GM18511 (cell line): Measurements from ENCODE around the gene MMP17.
A peak's percentile ranks its signal among the peaks of the same experiment; 100 is the strongest.

Source experiments
- ATAC-seq: cut with Tn5 transposase; IDR thresholded peaks from one replicate; pipeline ENCODE4 v1.9.1; 2021; ENCODE audit warnings: mild to moderate bottlenecking, moderate library complexity; ENCODE audit not compliant: unreplicated experiment

MMP17 gene

DNA sequence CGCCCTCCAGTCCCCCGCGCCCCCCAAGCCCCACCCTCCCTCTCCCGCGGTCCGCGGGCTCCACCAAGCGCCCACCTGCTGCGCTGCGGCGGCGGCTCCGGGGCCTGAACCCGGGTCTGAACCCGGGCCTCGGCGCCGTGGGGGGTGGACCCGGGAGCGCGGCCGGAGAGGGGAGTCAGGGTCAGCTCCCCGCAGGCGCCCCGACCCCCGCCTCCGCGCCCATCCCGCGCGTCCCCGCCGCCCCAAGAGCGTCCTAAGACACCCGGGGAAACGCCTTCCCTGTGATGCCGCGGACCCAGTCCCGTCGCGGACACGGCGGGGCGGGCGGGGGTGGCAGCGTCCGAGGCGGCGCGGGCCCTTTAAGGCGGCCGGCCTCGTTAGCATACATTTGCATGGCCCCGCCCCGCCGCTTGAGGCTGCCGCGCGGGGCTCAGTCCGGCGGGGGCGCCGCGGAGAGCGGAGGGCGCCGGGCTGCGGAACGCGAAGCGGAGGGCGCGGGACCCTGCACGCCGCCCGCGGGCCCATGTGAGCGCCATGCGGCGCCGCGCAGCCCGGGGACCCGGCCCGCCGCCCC is at the start of gene MMP17:
Gene MMP17, plus strand, starts transcription at position 433 of the 574 bp plus-strand sequence. Its CDS starts 102 bp downstream, at position 535.
- peak; percentile 50 for ATAC-seq

DNA sequence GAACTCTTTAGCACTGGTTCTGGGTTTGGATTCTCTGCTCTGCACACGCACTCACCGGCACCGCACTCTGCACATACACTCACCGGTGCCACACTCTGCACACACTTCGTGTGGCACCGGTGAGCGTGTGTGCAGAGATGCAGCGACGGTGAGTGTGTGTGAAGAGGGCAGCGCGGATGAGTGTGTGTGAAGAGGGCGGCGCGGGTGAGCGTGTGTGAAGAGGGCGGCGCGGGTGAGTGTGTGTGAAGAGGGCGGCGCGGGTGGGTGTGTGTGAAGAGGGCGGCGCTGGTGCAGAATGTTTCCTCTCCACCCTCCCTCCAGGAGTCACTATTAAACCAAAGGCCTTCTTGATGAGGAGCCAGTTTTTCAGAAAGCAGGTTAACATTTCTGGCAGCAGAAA is 49.2 kb upstream of the MMP17 start:
- ATAC-seq: no peak

DNA sequence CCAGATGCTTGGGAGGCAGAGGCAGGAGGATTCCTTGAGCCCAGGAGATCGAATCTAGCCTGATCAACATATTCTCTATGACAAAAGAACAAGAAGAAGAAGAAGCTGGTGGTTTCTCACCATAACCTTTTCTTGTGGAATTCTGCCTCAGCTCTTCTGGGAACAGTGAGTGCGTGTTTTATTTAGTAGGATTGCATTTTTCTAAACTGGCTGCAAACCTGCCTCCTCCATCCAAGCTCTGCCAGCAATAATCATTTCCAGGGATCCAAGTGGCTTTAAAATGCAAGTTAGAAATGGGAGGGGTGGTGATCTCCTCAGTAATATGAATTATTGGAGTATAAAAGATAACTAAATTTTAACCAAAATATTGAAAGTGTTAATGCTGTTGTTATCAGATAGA is 46.1 kb upstream of the MMP17 start:
- ATAC-seq: no peak

DNA sequence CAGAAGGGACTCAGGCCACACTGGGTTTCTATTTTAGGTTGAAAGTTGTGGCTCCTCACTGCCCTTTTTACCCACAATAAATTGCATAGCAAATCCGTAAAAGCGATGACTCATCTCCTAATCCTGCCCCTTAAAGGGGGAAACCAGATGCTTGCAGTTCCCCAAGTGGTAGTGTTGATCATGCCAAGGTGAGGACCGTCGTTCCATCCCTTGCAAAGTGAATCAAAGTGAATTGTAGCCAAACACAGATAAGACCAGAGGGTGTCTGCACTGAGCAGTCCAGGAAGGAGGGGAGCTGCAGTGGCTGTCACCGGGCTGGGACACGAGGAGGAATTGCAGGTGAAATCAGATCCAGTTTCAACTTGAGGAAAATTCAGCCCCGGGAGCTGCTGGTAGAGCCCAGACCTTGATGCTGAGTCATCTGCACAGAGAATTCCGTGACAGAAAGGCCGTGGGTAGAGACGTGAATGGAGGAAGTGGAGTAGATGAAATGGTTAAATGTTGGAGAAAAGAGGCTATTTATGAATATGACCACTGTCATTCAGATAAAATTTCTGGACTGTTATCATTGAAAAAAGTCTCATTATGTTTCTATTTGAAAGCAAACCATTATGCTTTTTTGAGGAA is 44.2 kb upstream of the MMP17 start:
- ATAC-seq: no peak

GRCh38 chr12:131784909-131785762 is 43.1 kb upstream of the MMP17 start:
- ATAC-seq: no peak

DNA sequence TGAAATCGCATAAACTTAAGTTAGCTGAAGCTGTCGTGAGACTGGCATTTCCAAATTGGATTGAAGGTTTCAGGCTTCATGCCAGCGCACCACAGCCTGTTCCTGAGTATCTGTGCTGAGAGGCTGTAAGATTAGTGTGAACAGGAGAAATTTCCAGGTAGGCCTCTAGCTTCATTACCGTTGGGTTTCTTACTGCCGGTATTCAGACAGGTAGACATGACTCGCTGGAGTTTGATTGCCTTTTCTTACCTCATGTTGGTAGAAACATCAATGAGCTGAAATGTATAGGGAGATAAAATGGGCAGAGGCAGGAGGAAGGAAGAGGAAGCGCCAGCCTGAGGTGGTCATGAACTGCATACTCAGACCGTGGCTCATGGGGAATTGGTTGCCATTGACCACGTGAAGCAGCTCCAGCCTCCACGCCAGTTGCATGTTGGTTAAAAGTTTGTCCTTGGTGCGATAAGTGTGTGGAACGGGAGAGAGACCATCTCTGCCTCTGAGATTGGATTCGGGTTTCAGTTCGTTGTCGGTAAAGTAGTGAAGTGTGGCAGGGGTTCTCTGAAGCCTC is 42.3 kb upstream of the MMP17 start:
- no peak for ATAC-seq

DNA sequence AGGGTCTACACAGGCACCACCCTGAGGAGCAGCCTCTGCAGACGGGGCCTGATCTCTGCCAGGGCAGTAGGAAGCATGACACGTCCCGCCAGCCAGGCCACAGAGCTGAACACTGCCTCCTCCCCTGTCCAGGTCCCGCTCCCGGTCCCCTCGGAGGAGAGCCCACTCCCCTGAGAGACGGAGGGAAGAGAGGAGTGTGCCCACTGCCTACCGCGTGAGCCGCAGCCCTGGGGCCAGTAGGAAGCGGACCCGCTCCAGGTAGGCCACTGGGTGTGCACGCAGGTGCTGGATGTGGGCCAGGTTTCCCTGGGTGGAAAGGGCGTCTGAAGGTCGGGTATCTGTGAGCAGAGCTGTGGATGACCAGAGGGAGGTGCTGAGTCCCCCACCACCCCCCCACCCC is 41.9 kb upstream of the MMP17 start:
- ATAC-seq: no peak

DNA sequence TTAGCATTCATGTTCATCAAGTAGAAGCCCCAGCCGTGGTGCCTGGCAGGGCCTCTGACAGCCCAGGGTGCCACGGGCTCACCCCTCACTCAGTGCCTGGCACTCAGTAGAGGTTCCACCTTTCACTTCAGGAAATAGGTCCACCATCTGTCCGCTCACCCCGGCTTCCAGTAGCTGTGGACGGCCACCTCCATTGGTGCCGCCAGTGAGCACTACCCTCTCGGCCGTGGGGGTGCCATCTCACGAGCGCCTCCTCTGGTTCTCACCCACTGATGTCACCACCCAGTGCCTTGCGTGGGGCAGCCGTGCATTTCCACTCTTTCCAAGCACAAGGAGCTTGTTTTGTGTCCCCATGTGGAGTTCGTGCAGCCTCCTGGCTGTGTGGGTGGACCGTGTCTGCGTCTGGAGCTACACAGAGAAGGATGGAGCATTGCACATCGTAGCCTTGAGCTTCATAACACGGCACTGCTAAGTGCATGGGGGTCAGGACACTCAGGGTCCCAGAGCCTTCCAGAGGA is 41.0 kb upstream of the MMP17 start:
- ATAC-seq: no peak

DNA sequence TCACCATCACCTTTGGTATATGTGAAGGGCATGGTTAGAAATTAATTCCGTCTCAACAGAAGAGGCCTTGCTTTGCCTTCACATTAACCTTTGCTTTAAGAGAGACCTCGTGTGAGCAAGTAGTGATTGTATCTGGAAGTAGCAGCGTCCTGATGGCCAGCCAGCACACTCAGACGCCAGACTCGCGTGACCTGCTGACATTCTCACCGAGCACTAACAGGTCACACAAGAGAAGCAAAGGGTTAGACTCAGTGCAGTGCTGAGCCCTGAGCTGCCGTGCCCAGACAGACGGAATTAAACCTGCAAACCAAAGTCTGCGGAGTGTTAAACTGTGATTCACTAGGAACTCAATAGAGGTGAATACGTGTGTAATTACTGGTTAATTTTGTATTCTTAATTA is 40.1 kb upstream of the MMP17 start:
- no peak for ATAC-seq

- ATAC-seq: no peak
Measured at GRCh38 chr12:131789638-131790037, 38.6 kb upstream of the MMP17 start.

DNA sequence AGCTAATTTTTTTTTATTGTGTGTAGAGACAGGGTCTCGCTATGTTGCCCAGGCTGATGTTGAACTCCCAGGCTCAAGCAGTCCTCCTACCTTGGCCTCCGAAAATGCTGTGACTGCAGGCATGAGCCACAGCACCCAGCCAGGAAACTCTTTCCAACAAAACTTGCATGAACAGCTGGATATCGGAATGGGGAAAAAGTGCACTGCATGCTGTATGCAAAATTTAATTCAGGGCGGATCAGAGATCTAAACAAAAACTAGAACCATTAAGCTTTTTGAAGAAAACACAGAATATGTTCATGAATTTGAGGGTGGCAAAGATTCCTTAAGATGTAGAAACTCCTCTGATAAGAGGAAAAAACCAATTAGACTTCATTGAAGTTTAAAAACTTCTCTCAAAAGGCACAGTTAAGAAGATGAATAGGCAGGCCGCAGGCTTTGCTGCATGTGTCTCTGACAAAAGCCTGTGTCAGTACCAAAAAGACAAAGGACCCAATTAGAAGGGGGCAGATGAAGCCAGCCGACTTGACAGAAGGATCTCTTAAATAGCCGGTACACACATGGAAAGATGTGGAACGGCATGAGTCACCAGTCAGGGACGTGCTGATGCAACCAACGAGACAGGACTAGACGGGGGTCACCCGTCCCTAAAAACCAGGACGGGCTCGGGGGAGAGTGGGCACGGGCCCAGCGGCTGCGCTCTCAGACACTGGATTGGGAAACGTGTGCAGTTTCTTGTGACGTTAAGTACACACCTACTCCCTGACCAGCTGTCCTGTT is 34.8 kb upstream of the MMP17 start:
- no peak for ATAC-seq

- ATAC-seq: no peak
Measured at GRCh38 chr12:131794061-131794460, 34.1 kb upstream of the MMP17 start.

DNA sequence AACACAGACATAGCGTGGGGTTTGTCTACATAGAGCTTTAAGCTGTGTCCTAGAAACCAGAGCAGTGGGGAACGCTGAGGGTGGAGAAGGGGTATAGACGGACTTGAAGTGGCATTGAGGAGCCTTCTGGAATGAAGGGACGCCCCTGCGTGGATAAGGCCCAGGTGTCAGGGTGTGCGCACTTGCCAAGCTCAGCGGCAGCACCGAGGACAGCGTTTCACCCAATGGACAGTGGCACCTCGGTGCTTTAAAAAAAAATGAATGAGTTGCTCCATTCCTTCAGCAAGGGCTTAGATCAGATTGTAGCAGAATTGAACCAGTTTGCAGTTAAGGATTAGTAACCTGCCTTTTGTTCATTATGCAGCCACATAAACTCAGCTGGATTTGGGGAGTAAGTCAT is 33.6 kb upstream of the MMP17 start:
- ATAC-seq: no peak

DNA sequence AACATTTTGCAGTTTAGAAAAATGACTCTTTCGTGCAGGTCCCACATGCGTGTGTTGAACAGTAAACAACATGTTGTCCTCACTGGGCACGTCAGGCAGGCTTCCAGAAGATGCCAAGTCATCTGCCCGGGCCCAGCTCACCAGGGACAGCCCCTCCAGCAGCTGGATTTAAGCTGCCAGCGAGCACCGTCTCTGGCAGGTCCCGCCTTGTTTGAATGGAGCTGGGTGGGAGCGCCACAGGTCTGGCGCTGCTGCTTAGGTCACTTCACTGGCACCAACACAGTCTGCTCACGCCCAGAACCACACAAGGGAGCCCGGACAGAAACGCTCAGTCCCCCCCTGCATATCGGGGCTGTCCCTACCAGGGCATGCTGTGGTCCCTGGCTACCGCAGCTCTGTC is 33.1 kb upstream of the MMP17 start:
- no peak for ATAC-seq

- ATAC-seq: no peak
Measured at GRCh38 chr12:131795690-131796410, 32.3 kb upstream of the MMP17 start.

GRCh38 chr12:131796411-131796736 is 31.8 kb upstream of the MMP17 start:
- no peak for ATAC-seq

DNA sequence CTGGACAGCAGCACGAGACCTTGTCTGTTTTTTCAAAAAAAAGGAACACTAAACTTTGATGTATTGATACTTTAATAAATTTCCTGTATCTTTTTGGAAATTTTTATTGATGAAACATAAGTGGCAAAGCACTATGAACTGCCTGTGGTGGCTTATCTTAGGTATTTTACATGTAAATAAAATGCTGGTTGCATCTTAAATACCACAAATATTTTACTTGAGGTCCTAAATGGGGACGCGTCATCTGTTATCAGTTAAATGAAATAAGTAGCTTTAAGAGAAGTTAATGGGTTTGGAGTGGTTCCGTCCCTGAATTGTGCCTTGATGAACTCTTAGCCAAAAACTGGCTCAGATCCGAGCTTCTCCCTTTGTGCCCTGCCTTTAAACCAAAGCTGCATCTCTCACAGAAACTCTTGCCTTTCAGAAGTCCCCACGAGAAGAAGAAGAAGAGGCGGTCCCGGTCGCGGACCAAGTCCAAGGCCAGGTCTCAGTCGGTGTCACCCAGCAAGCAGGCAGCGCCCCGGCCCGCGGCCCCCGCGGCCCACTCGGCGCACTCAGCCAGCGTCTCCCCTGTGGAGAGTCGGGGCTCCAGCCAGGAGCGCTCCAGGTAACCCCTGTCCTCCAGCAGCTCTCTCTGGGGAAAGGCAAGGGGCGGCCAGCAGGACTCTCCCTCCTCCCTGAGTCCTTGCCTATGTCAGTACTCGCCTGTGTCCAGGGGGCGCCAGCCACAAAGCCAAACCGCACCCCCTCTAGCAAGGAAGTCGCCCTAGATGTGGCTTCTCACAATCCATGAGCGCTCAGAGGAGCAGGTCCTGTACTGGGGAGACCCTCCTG is 31.2 kb upstream of the MMP17 start:
- ATAC-seq: no peak

GRCh38 chr12:131797588-131797934 is 30.6 kb upstream of the MMP17 start:
- no peak for ATAC-seq

DNA sequence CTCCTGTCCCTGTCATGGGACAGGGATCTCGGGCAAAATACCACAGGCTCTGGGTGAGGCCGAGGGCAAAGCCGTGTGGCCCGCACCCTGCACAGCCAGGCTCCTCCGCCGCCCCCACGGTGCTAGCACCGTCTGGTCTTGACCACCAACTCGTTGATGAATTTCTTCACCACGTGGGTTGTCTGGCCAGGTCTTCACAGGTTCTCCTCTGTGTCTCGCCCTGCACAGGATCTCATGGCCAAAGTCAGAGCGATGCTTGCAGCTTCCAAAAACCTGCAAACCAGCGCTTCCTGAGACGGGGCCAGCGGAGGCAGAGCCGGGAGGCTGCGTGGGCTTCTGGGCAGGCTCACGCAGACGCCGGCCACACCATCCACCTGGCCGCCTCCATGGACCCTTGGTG is 29.0 kb upstream of the MMP17 start:
- no peak for ATAC-seq
